WTC11 (cell line): ENCODE data around the gene UNC13C. TPM values are rescaled to one million over a fixed set of nuclear protein-coding genes. Genes with fewer than 3 reads are reported as not detected.

Source experiments
- ATAC-seq: fragments of 200-7000 bp; cut with Tn5 transposase; 2 replicates; pipeline ENCODE4 v1.10.0; 2021; ENCODE audit warnings: mild to moderate bottlenecking, moderate library complexity
- CTCF ChIA-PET: fragments of 300-600 bp; sonication (Branson Sonifier 250); formaldehyde crosslinking; loops from one replicate; lab custom pipeline; 2021; ENCODE audit warnings: antibody characterized with exemption; lab: Charles Lee
- POLR2A ChIA-PET: fragments of 350-600 bp; sonication (Branson Sonifier 250); formaldehyde crosslinking; loops from one replicate; lab custom pipeline; 2021; ENCODE audit warnings: antibody characterized with exemption; lab: Charles Lee
- DNase-seq: peaks from one replicate; pipeline ENCODE4 v3.0.0; 2021; ENCODE audit warnings: low spot score
- H3K27ac Mint-ChIP-seq: 2 replicates; pipeline ENCODE4 v1.8.0; 2021; ENCODE audit warnings: mixed read lengths
- H3K27me3 Mint-ChIP-seq: 2 replicates; pipeline ENCODE4 v1.8.0; 2021; ENCODE audit warnings: low read depth, mild to moderate bottlenecking, moderate library complexity, mixed read lengths
- H3K36me3 Mint-ChIP-seq: 2 replicates; pipeline ENCODE4 v1.8.0; 2021; ENCODE audit warnings: mixed read lengths
- H3K4me1 Mint-ChIP-seq: 2 replicates; pipeline ENCODE4 v1.8.0; 2022; ENCODE audit warnings: mixed read lengths
- H3K4me3 Mint-ChIP-seq: 2 replicates; pipeline ENCODE4 v1.8.0; 2021; ENCODE audit warnings: mild to moderate bottlenecking, moderate library complexity, mixed read lengths
- H3K9me3 Mint-ChIP-seq: 2 replicates; pipeline ENCODE4 v1.8.0; 2021; ENCODE audit warnings: mixed read lengths
- CBFB ChIP-seq: sonication (generic); formaldehyde crosslinking; IDR thresholded peaks from 2 replicates; pipeline ENCODE4 v1.8.1; 2022; ENCODE audit warnings: mild to moderate bottlenecking, low read depth, missing genetic modification reagents
- CDX4 ChIP-seq: fragments of 250-450 bp; sonication (Bioruptor Pico); IDR thresholded peaks from 2 replicates; pipeline ENCODE4 v1.9.0; 2021; ENCODE audit warnings: moderate library complexity, mild to moderate bottlenecking, inconsistent platforms, borderline replicate concordance
- E2F4 ChIP-seq: sonication (generic); formaldehyde crosslinking; IDR thresholded peaks from 2 replicates; pipeline ENCODE4 v1.8.1; 2022; ENCODE audit warnings: low read depth, mild to moderate bottlenecking, moderate library complexity, missing genetic modification reagents, borderline replicate concordance
- ELF4 ChIP-seq: sonication (generic); formaldehyde crosslinking; IDR thresholded peaks from 2 replicates; pipeline ENCODE4 v1.8.1; 2022; ENCODE audit warnings: low read depth, mild to moderate bottlenecking, moderate library complexity, missing genetic modification reagents
- FOXK1 ChIP-seq: sonication (generic); formaldehyde crosslinking; IDR thresholded peaks from 2 replicates; pipeline ENCODE4 v1.8.0; 2022; ENCODE audit warnings: mild to moderate bottlenecking, moderate library complexity, missing genetic modification reagents
- GRHL2 ChIP-seq: fragments of 250-450 bp; sonication (Bioruptor Pico); IDR thresholded peaks from 2 replicates; pipeline ENCODE4 v1.8.0; 2022; ENCODE audit warnings: mild to moderate bottlenecking, moderate library complexity; ENCODE audit not compliant: insufficient replicate concordance, severe bottlenecking
- KAT7 ChIP-seq: sonication (generic); formaldehyde crosslinking; IDR thresholded peaks from 2 replicates; pipeline ENCODE4 v1.8.1; 2023; ENCODE audit warnings: missing genetic modification reagents, mild to moderate bottlenecking, borderline replicate concordance
- NR1H2 ChIP-seq: sonication (generic); formaldehyde crosslinking; IDR thresholded peaks from 2 replicates; pipeline ENCODE4 v1.9.0; 2021; ENCODE audit warnings: mild to moderate bottlenecking, moderate library complexity, missing genetic modification reagents
- NR2C2 ChIP-seq: sonication (generic); formaldehyde crosslinking; IDR thresholded peaks from 2 replicates; pipeline ENCODE4 v1.8.0; 2022; ENCODE audit warnings: mild to moderate bottlenecking, missing genetic modification reagents
- OVOL2 ChIP-seq: fragments of 250-450 bp; sonication (Bioruptor Pico); IDR thresholded peaks from 2 replicates; pipeline ENCODE4 v1.9.0; 2021; ENCODE audit warnings: mild to moderate bottlenecking, borderline replicate concordance
- RELA ChIP-seq: sonication (generic); formaldehyde crosslinking; IDR thresholded peaks from 2 replicates; pipeline ENCODE4 v1.8.1; 2022; ENCODE audit warnings: missing genetic modification reagents, mild to moderate bottlenecking, borderline replicate concordance
- ZBTB21 ChIP-seq: sonication (generic); formaldehyde crosslinking; IDR thresholded peaks from 2 replicates; pipeline ENCODE4 v1.8.1; 2023; ENCODE audit warnings: mild to moderate bottlenecking, missing genetic modification reagents, borderline replicate concordance
- ZBTB43 ChIP-seq: sonication (generic); formaldehyde crosslinking; IDR thresholded peaks from 2 replicates; pipeline ENCODE4 v1.8.1; 2023; ENCODE audit warnings: mild to moderate bottlenecking, missing genetic modification reagents
- ZNF263 ChIP-seq: sonication (generic); formaldehyde crosslinking; IDR thresholded peaks from 2 replicates; pipeline ENCODE4 v1.8.1; 2022; ENCODE audit warnings: low read depth, mild to moderate bottlenecking, moderate library complexity, missing genetic modification reagents
- ZNF317 ChIP-seq: sonication (generic); formaldehyde crosslinking; IDR thresholded peaks from 2 replicates; pipeline ENCODE4 v1.8.1; 2023; ENCODE audit warnings: low read depth, mild to moderate bottlenecking, moderate library complexity, missing genetic modification reagents, borderline replicate concordance
- ZNF396 ChIP-seq: fragments of 250-450 bp; sonication (Bioruptor Pico); IDR thresholded peaks from 2 replicates; pipeline ENCODE4 v1.8.0; 2021; ENCODE audit warnings: mild to moderate bottlenecking, moderate library complexity, borderline replicate concordance
- ZNF423 ChIP-seq: fragments of 250-450 bp; sonication (Bioruptor Pico); IDR thresholded peaks from 2 replicates; pipeline ENCODE4 v2.1.2; 2022; ENCODE audit warnings: mild to moderate bottlenecking, moderate library complexity
- total RNA-seq: library from RNA; stranded (reverse); gene quantifications from 3 replicates; pipeline ENCODE4 v1.2.3, GENCODE V29; 2021
- TF ChIP-seq, protein P1 (sequence below): sonication (generic); formaldehyde crosslinking; IDR thresholded peaks from 2 replicates; pipeline ENCODE4 v1.8.0; 2022; ENCODE audit warnings: mild to moderate bottlenecking, missing genetic modification reagents

UNC13C gene
- total RNA-seq, 1 experiment from 2014 or later, result 0.07 TPM

GRCh38 chr15:54640873-54641272, 662.6 kb downstream of the UNC13C start (continued):
- TF ChIP-seq, protein P1, sequence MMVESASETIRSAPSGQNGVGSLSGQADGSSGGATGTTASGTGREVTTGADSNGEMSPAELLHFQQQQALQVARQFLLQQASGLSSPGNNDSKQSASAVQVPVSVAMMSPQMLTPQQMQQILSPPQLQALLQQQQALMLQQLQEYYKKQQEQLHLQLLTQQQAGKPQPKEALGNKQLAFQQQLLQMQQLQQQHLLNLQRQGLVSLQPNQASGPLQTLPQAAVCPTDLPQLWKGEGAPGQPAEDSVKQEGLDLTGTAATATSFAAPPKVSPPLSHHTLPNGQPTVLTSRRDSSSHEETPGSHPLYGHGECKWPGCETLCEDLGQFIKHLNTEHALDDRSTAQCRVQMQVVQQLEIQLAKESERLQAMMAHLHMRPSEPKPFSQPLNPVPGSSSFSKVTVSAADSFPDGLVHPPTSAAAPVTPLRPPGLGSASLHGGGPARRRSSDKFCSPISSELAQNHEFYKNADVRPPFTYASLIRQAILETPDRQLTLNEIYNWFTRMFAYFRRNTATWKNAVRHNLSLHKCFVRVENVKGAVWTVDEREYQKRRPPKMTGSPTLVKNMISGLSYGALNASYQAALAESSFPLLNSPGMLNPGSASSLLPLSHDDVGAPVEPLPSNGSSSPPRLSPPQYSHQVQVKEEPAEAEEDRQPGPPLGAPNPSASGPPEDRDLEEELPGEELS, result no peak
- TF ChIP-seq KAT7 (CRISPR knock-in tag) (no peak), ZNF423 (no peak), ZBTB43 (CRISPR knock-in tag) (no peak), CBFB (no peak), RELA (CRISPR knock-in tag) (no peak), FOXK1 (CRISPR knock-in tag) (no peak), CDX4 (CRISPR knock-in tag) (no peak)
- TF ChIP-seq, all 79 proteins: peak for 0

GRCh38 chr15:54644796-54645195, 666.6 kb downstream of the UNC13C start:
- DNase-seq, result no peak
- ATAC-seq, result no peak
- no peaks in the 10 kb centered on the region for H3K27me3 Mint-ChIP-seq
- no peaks in the 10 kb centered on the region for H3K4me1 Mint-ChIP-seq
- ChIA-PET POLR2A (no interaction called here), CTCF (interaction anchor here (1.1 kb wide), 1 partner anchor 667 kb away, joined by 3 read pairs; the partner anchor contains the start of gene UNC13C)
- peaks cover 10% of the 10 kb centered on the region for H3K36me3 Mint-ChIP-seq
- H3K9me3 Mint-ChIP-seq, result peaks cover 26% of the 10 kb centered on the region
- no peak overlapping the region for H3K4me3 Mint-ChIP-seq
- no peak overlapping the region for H3K27ac Mint-ChIP-seq
- no peak for TF ChIP-seq ZNF317 (CRISPR knock-in tag)

DNA sequence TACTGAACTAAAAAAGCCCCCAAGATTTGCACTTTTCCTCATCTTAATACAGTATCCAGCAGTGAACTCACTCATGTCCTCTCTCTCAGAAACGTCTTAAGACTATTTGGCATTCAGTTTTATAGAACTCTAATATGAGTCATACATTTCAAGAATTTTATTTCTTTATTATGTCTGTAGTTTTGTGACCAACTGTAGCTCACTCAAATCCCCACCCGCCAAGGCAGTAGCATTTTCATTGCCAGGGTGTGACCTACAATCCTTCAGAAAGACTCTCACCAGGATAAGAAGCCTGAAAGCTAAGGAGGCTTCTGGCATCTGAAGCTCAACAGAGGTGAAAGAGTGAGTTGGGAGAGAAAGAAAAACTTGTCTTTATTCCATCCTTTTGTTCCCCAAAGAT, 681.4 kb downstream of the UNC13C start:
- ATAC-seq, result no peak
- Mint-ChIP-seq H3K36me3 (no peaks in the 10 kb centered on the region), H3K27me3 (no peaks in the 10 kb centered on the region; the same call in 1 of the 2 replicates), H3K9me3 (no peaks in the 10 kb centered on the region; the same call in 1 of the 2 replicates), H3K4me1 (no peaks in the 10 kb centered on the region), H3K4me3 (no peak overlapping the region), H3K27ac (no peak overlapping the region)
- ChIA-PET POLR2A (no interaction called here), CTCF (no interaction called here)
- no peak for TF ChIP-seq E2F4 (CRISPR knock-in tag)
- TF ChIP-seq NR2C2, result no peak
- TF ChIP-seq ZBTB21 (CRISPR knock-in tag), result no peak
- TF ChIP-seq NR1H2 (CRISPR knock-in tag), result no peak
- no peak for TF ChIP-seq ZNF396
- no peak for TF ChIP-seq ELF4
- TF ChIP-seq OVOL2, result no peak
- DNase-seq, result no peak

DNA sequence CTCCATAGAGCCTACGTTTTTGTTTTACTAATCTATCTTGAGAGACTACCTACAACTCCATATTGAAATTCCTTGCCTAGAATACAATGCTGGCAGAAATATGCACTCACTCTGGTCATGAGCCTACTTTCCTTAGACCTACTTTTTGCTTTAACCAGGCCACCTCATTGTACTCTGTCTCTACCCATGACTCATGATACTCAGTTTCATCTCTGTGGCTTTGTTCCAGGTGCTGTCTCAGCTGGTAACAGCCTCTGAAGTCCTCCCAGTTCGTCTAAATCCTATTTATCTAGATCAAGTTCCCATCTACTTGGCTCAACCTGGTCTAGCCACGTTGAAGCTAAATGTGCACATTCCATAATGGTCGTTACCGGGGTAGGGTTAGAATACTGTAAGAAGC, 682.1 kb downstream of the UNC13C start:
- CTCF ChIA-PET, result no interaction called here
- Mint-ChIP-seq H3K27ac (no peak overlapping the region), H3K4me1 (no peaks in the 10 kb centered on the region), H3K9me3 (no peaks in the 10 kb centered on the region; the same call in 1 of the 2 replicates), H3K27me3 (no peaks in the 10 kb centered on the region; the same call in 1 of the 2 replicates), H3K4me3 (no peak overlapping the region), H3K36me3 (no peaks in the 10 kb centered on the region)
- ATAC-seq (no peak), DNase-seq (no peak)
- TF ChIP-seq FOXK1 (CRISPR knock-in tag), result no peak
- no peak for TF ChIP-seq ZNF263 (CRISPR knock-in tag)
- TF ChIP-seq GRHL2 (CRISPR knock-in tag), result no peak
- POLR2A ChIA-PET, result no interaction called here
